Transverse colon (tissue), 4 donors: ENCODE measurements around the gene C19orf44.

Experiments
- CTCF ChIP-seq, 5 experiments: fragments of 200-600 bp in 3 of 5; fragments of 450-650 bp in 2 of 5; sonication (generic) in 3 of 5; IDR thresholded peaks; 1 replicate in 2 of 5; 2 replicates in 3 of 5; pipeline ENCODE4 v1.5.1; 2016 to 2017; ENCODE audit warnings: antibody characterized with exemption in 5 of 5, inconsistent platforms in 3 of 5, mild to moderate bottlenecking in 2 of 5, moderate library complexity in 1 of 5
- EP300 ChIP-seq: sonication (generic); formaldehyde crosslinking; IDR thresholded peaks from one replicate; pipeline ENCODE4 v1.6.1; 2017; ENCODE audit warnings: antibody characterized with exemption, low read depth
- POLR2A ChIP-seq: fragments of 450-650 bp; IDR thresholded peaks from one replicate; pipeline ENCODE4 v1.6.1; 2016; ENCODE audit warnings: antibody characterized with exemption, mild to moderate bottlenecking, moderate library complexity
- POLR2AphosphoS5 ChIP-seq, 3 donors: sonication (generic); formaldehyde crosslinking; IDR thresholded peaks; one replicate each; pipeline ENCODE4 v1.6.1; 2016; ENCODE audit warnings: antibody characterized with exemption in 3 of 3

- TF ChIP-seq POLR2AphosphoS5 (IDR thresholded peaks at IDR 0.05) (no peak), EP300 (no peak), CTCF (IDR thresholded peaks at IDR 0.05) (no peak), POLR2A (no peak)
Observed at GRCh38 chr19:16519230-16519687, 23.1 kb downstream of the C19orf44 start.
